HepG2 (cell line): Measurements from ENCODE around the gene SLC2A2. TPM values are rescaled to one million over a fixed set of nuclear protein-coding genes. Genes with fewer than 3 reads are reported as not detected.

Experiments used
- AHDC1 ChIP-seq: sonication (generic); formaldehyde crosslinking; IDR thresholded peaks from 2 replicates; pipeline ENCODE4 v1.5.1; 2020; ENCODE audit warnings: mild to moderate bottlenecking, missing genetic modification reagents, borderline replicate concordance
- ELF3 ChIP-seq: IDR thresholded peaks from 2 replicates; pipeline ENCODE4 v1.6.1; 2016; ENCODE audit warnings: missing genetic modification reagents, missing compliant biosample characterization
- FOSL2 ChIP-seq: sonication (generic); formaldehyde crosslinking; IDR thresholded peaks from 2 replicates; pipeline ENCODE4 v1.4.0; 2020; ENCODE audit warnings: missing genetic modification reagents
- FOXA1 ChIP-seq, 2 experiments: fragments of 450-650 bp in 1 of 2; sonication (generic) in 1 of 2; formaldehyde crosslinking in 1 of 2; IDR thresholded peaks; 2 replicates each; pipeline versions ENCODE4 v1.4.0 to v1.6.1; 2016 to 2020; ENCODE audit warnings: missing genetic modification reagents in 1 of 2
- FOXP4 ChIP-seq: sonication (generic); formaldehyde crosslinking; IDR thresholded peaks from 2 replicates; pipeline ENCODE4 v1.4.0; 2020; ENCODE audit warnings: missing genetic modification reagents
- GABPA ChIP-seq, 2 experiments: IDR thresholded peaks; 2 replicates each; pipeline ENCODE4 v1.6.1; 2011 to 2016; ENCODE audit warnings: low read depth in 2 of 2, low read length in 1 of 2, missing biosample characterization in 1 of 2, missing genetic modification characterization in 1 of 2
- KLF13 ChIP-seq: sonication (generic); formaldehyde crosslinking; IDR thresholded peaks from 2 replicates; pipeline ENCODE4 v1.4.0; 2020; ENCODE audit warnings: mild to moderate bottlenecking, missing genetic modification reagents
- MIER3 ChIP-seq: IDR thresholded peaks from 2 replicates; pipeline ENCODE4 v1.6.1; 2016; ENCODE audit warnings: missing compliant biosample characterization, borderline replicate concordance
- NCOA5 ChIP-seq: sonication (generic); formaldehyde crosslinking; IDR thresholded peaks from 2 replicates; pipeline ENCODE4 v1.4.0; 2020; ENCODE audit warnings: missing genetic modification reagents
- RFXANK ChIP-seq: IDR thresholded peaks from 2 replicates; pipeline ENCODE4 v1.6.1; 2016
- SOX6 ChIP-seq, 2 experiments: fragments of 450-650 bp in 1 of 2; sonication (generic) in 1 of 2; formaldehyde crosslinking in 1 of 2; IDR thresholded peaks; 2 replicates each; pipeline versions ENCODE4 v1.4.0 to v1.6.1; 2017 to 2020; ENCODE audit warnings: antibody characterized with exemption in 1 of 2, mild to moderate bottlenecking in 1 of 2, missing genetic modification reagents in 1 of 2
- ZNF230 ChIP-seq: sonication (generic); formaldehyde crosslinking; IDR thresholded peaks from 2 replicates; pipeline ENCODE4 v1.4.0; 2020; ENCODE audit warnings: mild to moderate bottlenecking, missing genetic modification reagents
- ZNF337 ChIP-seq: sonication (generic); formaldehyde crosslinking; IDR thresholded peaks from 2 replicates; pipeline ENCODE4 v1.5.1; 2020; ENCODE audit warnings: missing genetic modification reagents, low read depth, mild to moderate bottlenecking, borderline replicate concordance
- ZNF441 ChIP-seq: sonication (generic); formaldehyde crosslinking; IDR thresholded peaks from 2 replicates; pipeline ENCODE4 v1.7.0; 2021; ENCODE audit warnings: missing genetic modification reagents, borderline replicate concordance
- ZNF567 ChIP-seq: sonication (generic); formaldehyde crosslinking; IDR thresholded peaks from 2 replicates; pipeline ENCODE4 v1.8.1; 2023; ENCODE audit warnings: mild to moderate bottlenecking, missing genetic modification reagents, borderline replicate concordance
- ZNF749 ChIP-seq: sonication (generic); formaldehyde crosslinking; IDR thresholded peaks from 2 replicates; pipeline ENCODE4 v1.8.0; 2022; ENCODE audit warnings: mild to moderate bottlenecking, missing genetic modification reagents, moderate library complexity, borderline replicate concordance
- polyA plus RNA-seq, 8 experiments: library from polyadenylated mRNA; depleted of rRNA in 3 of 8; stranded (reverse) in 7 of 8; unstranded in 1 of 8; fragments of >200 nt; fragmentation: Illumina TruSeq in 4 of 8; extraction: Trizol in 4 of 8; gene quantifications; 2 replicates each; pipeline versions ENCODE4 v1.2.1 to v1.2.3, GENCODE V29; 2011 to 2016; ENCODE audit warnings: low read depth in 4 of 8, missing spikeins in 1 of 8, mixed read lengths in 1 of 8; ENCODE audit not compliant: insufficient read depth in 1 of 8
- total RNA-seq, 5 experiments: library from RNA; depleted of rRNA; stranded (reverse); fragments of >200 nt; fragmentation: Illumina TruSeq; extraction: Trizol; gene quantifications; 2 replicates each; pipeline ENCODE4 v1.2.3, GENCODE V29; 2016; ENCODE audit warnings: low read depth in 1 of 5
- TF ChIP-seq, protein P1 (sequence below): sonication (generic); formaldehyde crosslinking; IDR thresholded peaks from 2 replicates; pipeline ENCODE4 v1.4.0; 2020; ENCODE audit warnings: missing genetic modification reagents, borderline replicate concordance
- TF ChIP-seq, protein P2 (sequence below): IDR thresholded peaks from 2 replicates; pipeline ENCODE4 v1.6.1; 2016

SLC2A2 gene
- total and polyA plus RNA-seq, 2 of the 13 experiments (the other 11 are each of a cell fraction or from before 2014, with no cell fraction given), result 19.5 to 23.2 TPM

DNA sequence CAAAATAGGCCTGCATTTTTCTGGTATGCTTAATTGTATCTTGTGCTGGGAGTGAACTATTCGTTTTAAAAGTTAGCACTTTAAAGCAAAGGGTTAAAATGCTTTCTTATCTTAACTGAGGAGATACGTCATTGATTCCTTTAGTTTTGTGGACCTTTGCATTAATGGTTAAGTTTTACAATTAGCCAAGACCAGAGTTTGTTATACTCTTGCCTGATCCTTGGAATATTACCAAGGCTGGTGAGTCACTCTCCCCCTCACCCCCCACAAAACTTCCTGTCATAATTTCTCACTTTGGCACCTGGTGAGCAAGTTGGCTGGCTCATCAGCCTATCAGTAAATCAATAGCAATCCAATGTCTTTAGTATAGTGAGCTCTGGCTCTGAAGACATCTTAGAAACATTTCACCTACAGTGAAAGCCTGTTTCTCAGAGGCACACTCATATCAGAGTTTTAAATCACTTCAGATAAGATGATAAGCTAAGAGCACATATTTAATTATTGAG is 26.7 kb downstream of the SLC2A2 start (continued):
- TF ChIP-seq FOXP4 (peak; percentile 80; the same call in 1 of the 2 replicates), RFXANK (CRISPR knock-in tag) (0 out of 2 replicates have a peak, but pooled peaks have one; percentile 7), ZNF441 (CRISPR knock-in tag) (0 out of 2 replicates have a peak, but pooled peaks have one; percentile 14), KLF13 (no peak), NCOA5 (CRISPR knock-in tag) (no peak), AHDC1 (CRISPR knock-in tag) (peak; percentile 33; the same call in 1 of the 2 replicates), ZNF749 (CRISPR knock-in tag) (peak; percentile 27; the same call in 1 of the 2 replicates), ZNF230 (CRISPR knock-in tag) (no peak), ZNF567 (CRISPR knock-in tag) (no peak), FOXA1 (IDR thresholded peaks at IDR 0.05) (no peak), FOXA1 (CRISPR knock-in tag; IDR thresholded peaks at IDR 0.05) (0 out of 2 replicates have a peak, but pooled peaks have one; percentile 10), ELF3 (0 out of 2 replicates have a peak, but pooled peaks have one; percentile 13), FOSL2 (CRISPR knock-in tag) (peak; percentile 98), GABPA (IDR thresholded peaks at IDR 0.05; ENCODE audit: low read depth, low read length) (no peak), GABPA (CRISPR knock-in tag; IDR thresholded peaks at IDR 0.05; ENCODE audit: low read depth) (0 out of 2 replicates have a peak, but pooled peaks have one; percentile 25), MIER3 (0 out of 2 replicates have a peak, but pooled peaks have one; percentile 33), ZNF337 (CRISPR knock-in tag) (0 out of 2 replicates have a peak, but pooled peaks have one; percentile 25), SOX6 (IDR thresholded peaks at IDR 0.05) (no peak), SOX6 (CRISPR knock-in tag; IDR thresholded peaks at IDR 0.05) (peak; percentile 55; the same call in 1 of the 2 replicates)
- TF ChIP-seq, protein P1, sequence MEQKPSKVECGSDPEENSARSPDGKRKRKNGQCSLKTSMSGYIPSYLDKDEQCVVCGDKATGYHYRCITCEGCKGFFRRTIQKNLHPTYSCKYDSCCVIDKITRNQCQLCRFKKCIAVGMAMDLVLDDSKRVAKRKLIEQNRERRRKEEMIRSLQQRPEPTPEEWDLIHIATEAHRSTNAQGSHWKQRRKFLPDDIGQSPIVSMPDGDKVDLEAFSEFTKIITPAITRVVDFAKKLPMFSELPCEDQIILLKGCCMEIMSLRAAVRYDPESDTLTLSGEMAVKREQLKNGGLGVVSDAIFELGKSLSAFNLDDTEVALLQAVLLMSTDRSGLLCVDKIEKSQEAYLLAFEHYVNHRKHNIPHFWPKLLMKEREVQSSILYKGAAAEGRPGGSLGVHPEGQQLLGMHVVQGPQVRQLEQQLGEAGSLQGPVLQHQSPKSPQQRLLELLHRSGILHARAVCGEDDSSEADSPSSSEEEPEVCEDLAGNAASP (CRISPR knock-in tag), result no peak
- TF ChIP-seq, protein P2, sequence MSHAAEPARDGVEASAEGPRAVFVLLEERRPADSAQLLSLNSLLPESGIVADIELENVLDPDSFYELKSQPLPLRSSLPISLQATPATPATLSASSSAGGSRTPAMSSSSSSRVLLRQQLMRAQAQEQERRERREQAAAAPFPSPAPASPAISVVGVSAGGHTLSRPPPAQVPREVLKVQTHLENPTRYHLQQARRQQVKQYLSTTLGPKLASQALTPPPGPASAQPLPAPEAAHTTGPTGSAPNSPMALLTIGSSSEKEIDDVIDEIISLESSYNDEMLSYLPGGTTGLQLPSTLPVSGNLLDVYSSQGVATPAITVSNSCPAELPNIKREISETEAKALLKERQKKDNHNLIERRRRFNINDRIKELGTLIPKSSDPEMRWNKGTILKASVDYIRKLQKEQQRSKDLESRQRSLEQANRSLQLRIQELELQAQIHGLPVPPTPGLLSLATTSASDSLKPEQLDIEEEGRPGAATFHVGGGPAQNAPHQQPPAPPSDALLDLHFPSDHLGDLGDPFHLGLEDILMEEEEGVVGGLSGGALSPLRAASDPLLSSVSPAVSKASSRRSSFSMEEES, result 0 out of 2 replicates have a peak, but pooled peaks have one; percentile 38
